GM12874 (cell line): Measurements from ENCODE around the gene ZFHX3.

Experiments
- TF ChIP-seq, protein P1 (sequence below): IDR thresholded peaks from 2 replicates; pipeline ENCODE4 v1.5.1; 2011; ENCODE audit warnings: low read depth, mild to moderate bottlenecking, control low read depth, low read length, moderate library complexity; ENCODE audit not compliant: insufficient read depth

ZFHX3 gene

DNA sequence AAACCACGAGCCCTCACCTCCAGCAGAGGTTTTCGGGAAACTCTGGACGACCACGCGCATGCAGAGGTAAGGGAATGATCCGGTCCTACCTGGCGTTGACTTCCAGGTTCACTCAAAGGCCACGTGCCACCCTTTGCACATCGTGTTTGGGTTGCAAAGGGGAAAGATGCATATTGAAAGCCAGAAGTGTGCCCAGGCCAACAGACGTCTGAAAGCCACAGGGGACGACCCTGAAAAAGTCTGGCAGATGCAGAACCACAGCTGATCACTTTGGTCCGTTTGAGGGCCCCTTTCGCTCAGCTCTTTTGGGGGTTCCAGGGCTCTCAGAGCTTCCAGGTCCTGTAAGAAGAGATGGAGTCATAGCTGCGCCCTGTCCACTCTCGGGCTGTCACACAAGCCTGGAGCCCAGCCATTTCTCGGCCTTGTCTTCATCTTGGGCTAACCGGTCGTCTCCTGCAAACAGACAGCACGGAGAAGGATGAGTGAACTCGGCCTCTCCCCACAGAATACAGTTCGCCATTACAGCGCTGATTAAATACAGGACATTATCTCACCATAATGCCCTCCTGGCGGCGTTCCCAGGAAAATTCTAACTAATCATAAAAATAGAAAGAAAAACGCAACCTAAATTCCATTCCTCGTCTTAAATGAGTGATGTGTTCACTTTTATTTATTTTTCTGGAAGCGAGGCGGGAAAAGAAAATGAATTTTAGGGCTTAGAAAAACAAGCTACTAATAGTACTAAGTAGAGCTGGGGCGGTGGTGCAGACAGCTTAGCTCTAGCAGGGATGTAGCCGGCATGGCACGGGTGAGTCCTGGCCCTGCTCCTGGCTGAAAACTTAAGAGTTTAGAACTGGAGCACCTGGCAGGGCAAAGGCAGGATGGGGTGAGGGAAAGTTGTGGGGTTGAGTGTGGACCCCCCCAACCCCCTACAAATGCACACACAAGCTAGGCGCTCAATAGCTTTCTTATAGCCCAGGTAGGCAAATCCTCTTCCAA is 45.5 kb upstream of the ZFHX3 start:
- TF ChIP-seq, protein P1, sequence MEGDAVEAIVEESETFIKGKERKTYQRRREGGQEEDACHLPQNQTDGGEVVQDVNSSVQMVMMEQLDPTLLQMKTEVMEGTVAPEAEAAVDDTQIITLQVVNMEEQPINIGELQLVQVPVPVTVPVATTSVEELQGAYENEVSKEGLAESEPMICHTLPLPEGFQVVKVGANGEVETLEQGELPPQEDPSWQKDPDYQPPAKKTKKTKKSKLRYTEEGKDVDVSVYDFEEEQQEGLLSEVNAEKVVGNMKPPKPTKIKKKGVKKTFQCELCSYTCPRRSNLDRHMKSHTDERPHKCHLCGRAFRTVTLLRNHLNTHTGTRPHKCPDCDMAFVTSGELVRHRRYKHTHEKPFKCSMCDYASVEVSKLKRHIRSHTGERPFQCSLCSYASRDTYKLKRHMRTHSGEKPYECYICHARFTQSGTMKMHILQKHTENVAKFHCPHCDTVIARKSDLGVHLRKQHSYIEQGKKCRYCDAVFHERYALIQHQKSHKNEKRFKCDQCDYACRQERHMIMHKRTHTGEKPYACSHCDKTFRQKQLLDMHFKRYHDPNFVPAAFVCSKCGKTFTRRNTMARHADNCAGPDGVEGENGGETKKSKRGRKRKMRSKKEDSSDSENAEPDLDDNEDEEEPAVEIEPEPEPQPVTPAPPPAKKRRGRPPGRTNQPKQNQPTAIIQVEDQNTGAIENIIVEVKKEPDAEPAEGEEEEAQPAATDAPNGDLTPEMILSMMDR = no peak

DNA sequence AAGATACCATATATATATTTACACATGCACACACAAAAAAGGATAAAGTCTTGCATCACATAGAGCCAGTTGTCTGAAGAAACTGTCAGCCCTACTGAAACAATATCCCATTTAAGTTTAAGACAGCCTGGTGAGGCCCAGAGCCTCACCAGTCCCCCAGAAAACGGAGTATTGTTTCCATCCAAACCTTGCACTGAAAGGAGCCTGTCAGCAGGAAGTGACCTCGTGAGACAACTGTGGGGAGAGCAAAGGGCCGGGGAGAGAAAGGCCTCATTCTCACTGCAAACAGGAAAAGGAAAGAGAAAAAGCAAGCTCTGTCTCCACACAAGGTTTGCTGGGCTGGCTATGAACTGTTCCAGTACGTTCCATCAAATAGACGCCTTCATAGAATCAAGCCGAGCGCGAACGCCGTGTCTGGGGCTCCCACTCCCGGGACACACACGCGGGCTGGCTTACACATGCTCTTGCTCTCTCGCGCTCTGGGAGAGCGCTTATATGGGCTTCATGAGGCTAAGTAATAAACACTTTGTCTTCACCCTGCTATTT is 44.4 kb upstream of the ZFHX3 start:
- TF ChIP-seq, protein P1 = no peak

DNA sequence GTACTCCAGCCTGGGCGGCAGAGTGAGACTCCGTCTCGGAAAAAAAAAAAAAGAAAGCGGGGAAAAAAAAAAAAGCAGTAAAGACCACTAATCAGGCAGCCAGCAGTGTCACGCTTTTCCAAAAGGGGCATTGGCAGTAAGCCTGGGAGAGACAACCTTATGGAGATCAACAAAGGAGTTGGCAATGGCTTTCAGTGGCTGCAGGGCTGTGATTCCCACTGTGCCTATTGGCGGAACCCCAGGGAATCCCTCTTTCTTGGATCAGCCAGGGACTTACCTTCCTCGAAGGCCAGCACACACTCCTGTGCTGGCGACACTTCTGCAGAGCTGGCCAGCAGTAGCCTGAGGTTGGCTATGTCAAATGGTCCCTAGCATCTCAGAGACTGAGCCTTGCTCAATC is 43.2 kb upstream of the ZFHX3 start:
- TF ChIP-seq, protein P1 = no peak

DNA sequence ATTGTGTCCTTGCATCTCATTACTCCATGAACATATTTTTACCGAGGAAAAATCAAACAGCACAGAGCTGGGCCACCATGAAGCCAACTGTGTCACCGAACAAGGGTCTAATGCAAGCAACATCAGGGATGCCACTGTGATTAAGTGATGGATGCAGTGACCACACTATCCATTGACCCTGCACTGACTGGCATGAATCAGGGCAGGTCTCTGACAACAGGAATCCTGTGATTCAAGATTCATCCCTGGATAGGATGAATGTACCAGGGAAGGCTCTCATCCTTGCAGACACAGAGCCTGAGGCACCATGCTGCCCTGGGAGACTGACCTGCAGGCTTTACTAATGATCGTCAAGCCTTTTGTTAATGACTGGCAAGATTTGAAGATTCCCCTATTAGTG is 41.5 kb upstream of the ZFHX3 start:
- TF ChIP-seq, protein P1 = no peak

DNA sequence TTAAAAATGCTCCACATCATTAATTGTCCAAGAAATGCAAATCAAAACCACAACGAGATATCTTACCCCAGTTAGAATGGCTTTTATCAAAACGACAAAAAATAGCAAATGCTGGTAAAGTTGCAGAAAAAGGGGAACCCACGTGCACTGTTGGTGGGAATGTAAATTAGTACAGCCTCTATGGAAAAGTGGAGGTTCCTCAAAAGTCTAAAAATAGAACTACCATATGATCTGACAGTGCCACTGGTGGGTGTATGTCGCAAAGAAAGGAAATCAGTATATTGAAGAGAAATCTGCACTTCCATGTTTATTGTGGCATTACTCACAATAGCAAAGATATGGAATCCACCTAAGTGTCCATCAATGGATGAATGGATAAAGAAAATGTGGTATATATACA is 38.2 kb upstream of the ZFHX3 start:
- TF ChIP-seq, protein P1 = no peak

DNA sequence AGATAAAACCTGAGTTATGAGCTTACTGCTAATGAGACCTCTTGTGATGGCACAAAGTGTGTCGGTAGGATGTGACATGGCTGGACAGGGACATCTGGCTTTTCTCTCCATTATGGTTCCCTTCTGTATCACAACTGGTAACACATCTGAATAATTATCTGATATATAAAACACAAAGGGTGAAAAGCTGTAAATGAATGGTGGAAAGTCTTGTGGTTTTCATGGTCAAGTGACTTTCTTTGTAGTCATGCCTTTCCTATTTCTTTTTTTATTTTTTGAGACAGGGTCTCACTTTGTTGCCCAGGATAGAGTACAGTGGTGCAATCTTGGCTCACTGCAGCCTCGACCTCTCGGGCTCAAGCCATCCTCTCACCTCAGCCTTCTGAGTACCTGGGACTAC is 35.3 kb upstream of the ZFHX3 start:
- TF ChIP-seq, protein P1 = no peak

DNA sequence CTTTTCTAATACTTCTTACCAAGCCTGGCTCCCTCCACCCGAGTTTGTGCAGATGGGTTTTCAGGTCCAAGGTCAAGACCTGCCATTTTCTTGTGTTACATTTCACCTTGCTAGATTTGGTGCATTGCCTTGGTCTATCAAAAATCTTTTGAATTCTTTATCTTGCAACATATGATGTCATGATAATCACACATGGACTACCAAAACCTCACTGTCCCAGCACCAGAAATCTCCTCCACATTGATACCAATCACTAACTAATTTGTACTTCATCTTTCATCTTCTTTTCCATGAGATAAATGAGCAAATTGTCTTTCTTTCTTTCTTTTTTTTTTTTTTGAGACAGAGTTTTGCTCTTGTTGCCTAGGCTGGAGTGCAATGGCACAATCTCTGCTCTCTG is 33.0 kb upstream of the ZFHX3 start:
- TF ChIP-seq, protein P1 = no peak
